Activated CD4-positive, alpha-beta T cell treated with anti-CD3 and anti-CD28 coated beads, Interleukin-10, Interleukin-2, amounts not matched to agents 100 ng/mL and 50 ng/mL, durations not matched to agents 16 hours and 8 hours (primary cell): Measurements from ENCODE around the gene DNAL1.
"Not testable (repeated sequence)": the region's sequence is repeated elsewhere in the genome, so short reads cannot be mapped to it uniquely, and the experiment has no call there.

Experiments used
- DNase-seq: peaks from one replicate; pipeline ENCODE4 v3.0.0-alpha.2; 2020

Gene DNAL1

DNA sequence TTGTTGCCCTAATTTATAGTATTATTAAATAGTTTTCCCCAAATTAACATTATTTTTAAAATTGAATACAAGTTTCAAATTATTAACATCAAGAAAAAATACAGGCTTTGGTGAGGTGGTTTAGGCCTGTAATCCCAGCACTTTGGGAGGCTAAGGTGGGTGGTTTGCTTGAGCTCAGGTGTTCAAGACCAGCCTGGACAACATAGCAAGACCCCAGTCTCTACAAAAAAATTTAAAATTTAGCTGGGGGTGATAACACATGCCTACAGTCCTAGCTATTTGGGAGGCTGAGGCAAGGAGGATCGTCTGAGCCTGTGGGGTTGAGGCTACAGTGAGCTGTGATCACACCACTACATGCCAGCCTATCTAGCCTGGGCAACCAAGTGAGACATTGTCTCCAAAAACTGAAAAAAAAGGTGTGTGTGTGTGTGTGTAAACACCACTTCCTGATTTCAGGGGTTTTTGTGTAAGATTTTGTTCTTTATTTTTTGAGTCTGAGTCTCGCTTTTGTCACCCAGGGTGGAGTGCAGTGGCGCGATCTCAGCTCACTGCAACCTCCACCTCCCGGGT lies 3.9 kb upstream of the DNAL1 start:
- no peak for DNase-seq

DNA sequence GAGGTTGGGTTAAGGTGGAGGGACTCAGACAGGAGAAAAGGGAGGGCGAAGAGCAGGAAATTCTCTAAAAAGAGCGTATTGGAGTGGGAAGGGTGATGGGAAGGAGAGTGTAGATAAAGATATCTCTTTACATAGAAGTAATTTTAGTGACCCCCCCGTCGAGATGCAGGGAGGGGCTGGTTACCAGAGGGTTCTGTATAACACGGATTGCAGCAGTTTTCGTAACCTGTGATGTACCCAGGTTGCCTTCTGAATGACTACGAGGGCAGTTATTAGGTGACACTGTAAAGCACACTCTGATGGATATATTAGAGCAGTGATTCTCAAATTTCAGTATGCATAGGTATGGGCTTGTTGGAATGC lies 443 bp downstream of the DNAL1 start:
- DNase-seq, result no peak

DNA sequence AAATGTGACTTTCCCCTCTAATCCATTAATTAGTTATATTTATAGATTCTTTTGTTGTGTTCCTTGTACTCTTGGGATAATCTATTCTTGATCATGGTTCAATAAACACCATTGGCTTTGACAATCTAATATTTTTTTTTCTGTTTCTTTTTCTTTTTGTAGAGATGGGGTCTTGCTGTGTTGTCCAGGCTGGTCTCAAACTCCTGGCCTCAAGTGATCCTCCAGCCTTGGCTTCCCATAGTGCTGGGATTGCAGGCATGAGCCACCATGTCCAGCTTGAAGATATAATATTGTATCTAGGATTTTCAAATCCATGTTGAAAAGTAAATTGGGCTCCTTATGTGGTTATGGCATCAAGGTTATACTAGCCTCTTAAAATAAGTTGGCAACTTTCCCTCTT lies 6.2 kb downstream of the DNAL1 start:
- DNase-seq, result no peak

DNA sequence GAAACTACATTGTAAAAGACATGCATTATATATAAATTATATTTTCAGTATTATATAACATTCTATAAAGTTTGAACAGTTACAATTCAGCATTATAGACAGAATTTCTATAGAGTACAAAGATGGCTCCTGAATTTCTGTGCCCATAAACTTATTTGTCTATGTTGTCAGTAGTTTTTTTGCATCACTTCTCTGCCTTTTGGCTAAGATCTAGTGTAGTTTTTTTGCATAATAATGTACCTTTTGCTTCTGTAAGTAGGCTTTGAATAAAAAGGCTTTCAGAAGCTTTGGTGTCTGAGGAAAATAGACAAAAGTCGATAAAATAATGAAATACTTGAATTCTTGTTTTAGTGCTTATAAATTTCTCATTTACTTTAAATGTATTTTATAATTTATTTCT lies 11.1 kb downstream of the DNAL1 start:
- DNase-seq, result no peak

- DNase-seq, result not testable (repeated sequence)
Measured at GRCh38 chr14:73659202-73659601, 14.4 kb downstream of the DNAL1 start.

DNA sequence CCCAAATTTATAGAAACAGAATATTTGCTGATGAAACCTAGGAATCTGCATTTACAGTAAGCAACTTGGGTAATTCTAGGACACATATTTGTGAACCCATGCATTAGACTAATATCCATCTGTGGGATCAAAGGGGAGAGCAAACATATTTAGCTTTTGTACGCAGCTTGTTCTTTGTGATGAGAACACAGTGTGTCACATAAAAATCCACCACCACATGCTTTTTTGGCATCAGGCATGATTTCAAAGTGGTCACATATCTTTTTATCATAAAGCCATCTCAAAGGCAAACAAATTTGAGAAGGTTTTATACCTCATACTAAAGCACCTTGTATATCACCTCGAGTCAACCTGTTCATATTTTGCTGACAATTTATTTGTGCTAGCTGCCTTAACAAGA lies 15.7 kb downstream of the DNAL1 start:
- DNase-seq, result no peak

DNA sequence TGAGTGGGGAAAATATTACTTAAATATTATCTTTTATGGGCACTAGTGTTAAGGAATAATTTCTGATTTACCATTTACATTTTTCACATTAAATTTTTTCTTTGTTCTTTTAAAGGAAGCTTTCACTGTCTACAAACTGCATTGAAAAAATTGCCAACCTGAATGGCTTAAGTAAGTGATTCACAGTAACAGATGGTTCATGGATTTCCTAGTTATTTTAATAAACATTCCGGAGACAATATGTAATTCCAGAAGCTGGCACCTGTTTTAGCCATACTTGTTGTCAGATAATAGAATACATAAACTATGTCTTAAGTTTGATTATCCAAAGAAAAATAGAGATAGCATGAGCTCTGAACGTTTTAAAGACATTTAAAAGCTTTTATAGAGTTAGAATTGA lies 17.1 kb downstream of the DNAL1 start:
- DNase-seq, result no peak

- DNase-seq, result no peak
Measured at GRCh38 chr14:73662487-73662943, 17.7 kb downstream of the DNAL1 start.

- DNase-seq, result no peak
Measured at GRCh38 chr14:73663548-73664212, 18.9 kb downstream of the DNAL1 start.

DNA sequence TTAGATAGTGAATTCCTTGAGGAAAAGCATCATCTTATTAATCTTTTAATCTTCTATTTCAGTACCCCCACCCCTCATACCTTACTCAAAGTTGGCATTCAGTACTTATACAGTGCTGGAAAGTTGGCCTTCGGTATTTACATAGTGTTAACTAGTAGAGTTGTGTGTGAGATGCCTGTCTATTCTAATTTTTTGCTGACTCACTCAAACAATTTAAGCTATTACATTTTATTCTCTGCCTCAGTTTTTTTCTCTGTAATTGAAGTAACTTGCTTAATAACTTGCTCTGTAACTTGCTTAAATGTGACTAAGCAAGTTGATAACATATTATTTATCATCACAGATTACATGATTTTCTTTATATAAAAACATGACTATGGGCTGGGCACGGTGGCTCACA lies 20.3 kb downstream of the DNAL1 start:
- DNase-seq, result no peak

GRCh38 chr14:73666583-73666982 lies 21.8 kb downstream of the DNAL1 start:
- DNase-seq, result no peak

GRCh38 chr14:73667854-73668253 lies 23.1 kb downstream of the DNAL1 start:
- DNase-seq, result no peak

GRCh38 chr14:73674986-73675385 lies 30.2 kb downstream of the DNAL1 start:
- DNase-seq, result no peak

DNA sequence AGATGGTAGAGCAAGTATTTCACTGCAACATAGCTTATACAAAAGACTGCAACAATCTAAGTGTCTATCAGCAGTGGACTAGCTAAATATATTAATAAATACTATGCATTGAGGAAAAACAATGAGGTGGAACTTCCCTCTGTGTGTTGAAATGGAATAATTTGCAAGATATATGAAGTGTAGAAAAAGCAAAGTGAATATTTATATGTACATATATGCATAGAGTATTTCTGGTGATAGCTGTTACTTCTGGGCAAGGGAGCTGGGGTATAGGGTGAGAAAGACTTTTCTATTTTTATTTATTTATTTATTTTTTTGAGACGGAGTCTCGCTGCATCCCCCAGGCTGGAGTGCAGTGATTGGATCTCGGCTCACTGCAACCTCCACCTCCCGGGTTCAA lies 33.9 kb downstream of the DNAL1 start:
- DNase-seq, result no peak

DNA sequence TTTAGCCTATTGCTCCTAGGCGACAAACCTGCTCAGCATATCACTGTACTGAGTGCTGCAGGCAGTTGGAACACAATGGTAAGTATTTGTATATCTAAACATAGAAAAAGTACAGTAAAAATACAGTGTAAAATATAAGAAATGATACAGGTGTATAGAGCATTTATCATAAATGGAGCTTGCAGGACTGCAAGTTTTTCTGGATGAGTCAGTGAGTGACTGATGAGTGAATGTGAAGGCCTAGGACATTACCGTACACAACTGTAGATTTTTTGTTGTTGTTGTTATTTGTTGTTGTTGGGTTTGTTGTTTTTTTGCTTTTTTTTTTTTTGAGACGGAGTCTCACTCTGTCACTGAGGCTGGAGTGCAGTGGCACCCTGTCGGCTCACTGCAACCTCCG lies 36.0 kb downstream of the DNAL1 start:
- no peak for DNase-seq

- no peak for DNase-seq
Measured at GRCh38 chr14:73684627-73685026, 39.8 kb downstream of the DNAL1 start.

DNA sequence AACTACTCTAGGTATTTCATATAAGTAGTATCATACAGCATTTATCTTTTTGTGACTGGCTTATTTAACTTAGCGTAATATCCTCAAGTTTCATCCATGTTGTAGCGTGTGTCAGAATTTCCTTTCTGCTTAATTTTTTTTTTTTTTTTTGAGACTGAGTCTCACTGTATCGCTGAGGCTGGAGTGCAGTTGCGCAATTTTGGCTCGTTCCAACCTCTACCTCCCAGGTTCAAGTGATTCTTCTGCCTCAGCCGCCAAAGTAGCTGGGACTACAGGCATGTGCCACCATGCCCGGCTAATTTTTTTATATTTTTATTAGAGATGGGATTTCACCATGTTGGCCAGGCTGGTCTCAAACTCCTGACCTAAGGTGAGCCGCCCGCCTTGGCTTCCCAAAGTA lies 40.5 kb downstream of the DNAL1 start:
- DNase-seq, result no peak

DNA sequence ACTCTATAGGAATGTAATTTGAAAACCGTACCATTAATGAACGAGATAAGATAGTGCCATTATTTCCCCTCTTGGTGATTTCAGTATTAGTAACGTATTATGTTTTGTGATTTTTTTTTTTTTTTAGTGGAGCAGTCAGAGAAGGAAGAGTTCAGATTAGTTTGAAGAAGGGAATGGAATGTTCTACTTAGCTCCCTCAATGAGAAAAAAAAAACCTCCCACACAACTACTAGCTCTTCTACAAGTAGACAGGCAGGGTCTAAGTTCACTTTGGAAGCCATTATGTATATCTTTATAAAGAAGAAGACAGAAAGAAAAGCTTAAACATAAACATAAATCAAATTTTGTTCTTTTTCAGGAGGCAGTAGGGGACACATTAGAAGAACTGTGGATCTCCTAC lies 42.1 kb downstream of the DNAL1 start:
- DNase-seq, result no peak

- DNase-seq, result no peak
Measured at GRCh38 chr14:73694083-73694482, 49.3 kb downstream of the DNAL1 start.

GRCh38 chr14:73695082-73695481 lies 50.3 kb downstream of the DNAL1 start:
- no peak for DNase-seq

GRCh38 chr14:73695997-73696396 lies 51.2 kb downstream of the DNAL1 start:
- peak; percentile 60 for DNase-seq

- DNase-seq, result peak; percentile 91
Measured at GRCh38 chr14:73696466-73697400, 51.9 kb downstream of the DNAL1 start.

DNA sequence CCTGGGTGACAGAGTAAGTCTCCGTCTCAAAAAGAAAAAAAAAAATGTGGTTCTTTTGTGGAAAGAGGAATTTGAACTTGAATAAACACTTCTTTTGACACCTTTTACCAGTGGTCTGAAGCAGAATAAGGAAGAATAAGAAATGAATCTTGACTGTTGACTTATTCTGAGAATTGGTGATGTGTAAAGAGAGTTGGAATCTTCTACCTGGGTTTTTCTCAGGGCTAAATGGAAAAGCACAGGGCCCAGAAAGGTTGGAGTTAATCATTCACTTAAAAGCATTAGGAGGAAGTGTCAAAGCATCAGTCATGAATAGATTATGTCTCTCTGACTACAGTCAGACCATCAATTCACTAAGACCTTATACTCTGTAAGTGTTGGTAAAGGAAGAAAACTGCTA lies 55.5 kb downstream of the DNAL1 start:
- DNase-seq, result peak; percentile 29

GRCh38 chr14:73708076-73708475 lies 63.3 kb downstream of the DNAL1 start:
- not testable (repeated sequence) for DNase-seq
